HG02759 (cell line): ENCODE data around the gene TAPBP.
A peak's percentile ranks its signal among the peaks of the same experiment; 100 is the strongest.
"Not testable (repeated sequence)": the region's sequence is repeated elsewhere in the genome, so short reads cannot be mapped to it uniquely, and the experiment has no call there.

Experiments used
- ATAC-seq: cut with Tn5 transposase; IDR thresholded peaks from one replicate; pipeline ENCODE4 v1.9.1; 2021; ENCODE audit warnings: mild to moderate bottlenecking, moderate library complexity; ENCODE audit not compliant: unreplicated experiment

TAPBP gene

GRCh38 chr6:33297956-33298772 lies 15.7 kb downstream of the TAPBP start:
- no peak for ATAC-seq

GRCh38 chr6:33297406-33297955 lies 16.4 kb downstream of the TAPBP start:
- ATAC-seq: no peak

GRCh38 chr6:33296797-33297405 lies 17.0 kb downstream of the TAPBP start:
- ATAC-seq: no peak

GRCh38 chr6:33295621-33296369 lies 18.1 kb downstream of the TAPBP start:
- ATAC-seq: no peak

GRCh38 chr6:33294086-33294823 lies 19.6 kb downstream of the TAPBP start:
- no peak for ATAC-seq

GRCh38 chr6:33292996-33293682 lies 20.7 kb downstream of the TAPBP start:
- ATAC-seq: no peak

GRCh38 chr6:33290459-33290858 lies 23.4 kb downstream of the TAPBP start:
- ATAC-seq: no peak

- peak; percentile 14 for ATAC-seq
These were observed 24.0 kb downstream of the TAPBP start for GRCh38 chr6:33289784-33290315.

GRCh38 chr6:33288921-33289783 lies 24.7 kb downstream of the TAPBP start, which contains the start of the genes PFDN6 and WDR46:
Gene PFDN6 (plus strand): TSS chr6:33289601. CDS start chr6:33289857, 256 bp downstream.
Gene WDR46 (minus strand): TSS chr6:33289239. CDS start chr6:33289170, 69 bp downstream.
- ATAC-seq: peak; percentile 86

- no peak for ATAC-seq
These were observed 25.5 kb downstream of the TAPBP start for GRCh38 chr6:33288141-33288920.

- no peak for ATAC-seq
These were observed 26.6 kb downstream of the TAPBP start for GRCh38 chr6:33286946-33287914.

- not testable (repeated sequence) for ATAC-seq
These were observed 28.7 kb downstream of the TAPBP start for GRCh38 chr6:33285214-33285613.

- no peak for ATAC-seq
These were observed 33.3 kb downstream of the TAPBP start for GRCh38 chr6:33280539-33280938.

GRCh38 chr6:33279971-33280511 lies 33.8 kb downstream of the TAPBP start:
- ATAC-seq: no peak

- no peak for ATAC-seq
These were observed 34.6 kb downstream of the TAPBP start for GRCh38 chr6:33279257-33279695.

GRCh38 chr6:33278810-33279209 lies 35.1 kb downstream of the TAPBP start:
- ATAC-seq: no peak

GRCh38 chr6:33278392-33278741 lies 35.5 kb downstream of the TAPBP start:
- ATAC-seq: no peak
